Vagina (tissue), 2 donors: ENCODE data around the gene HIVEP2. TPM values are rescaled to one million over a fixed set of nuclear protein-coding genes. Genes with fewer than 3 reads are reported as not detected.
"Not testable (repeated sequence)": the region's sequence is repeated elsewhere in the genome, so short reads cannot be mapped to it uniquely, and the experiment has no call there.

Experiments
- DNase-seq, 2 donors: peaks; one replicate each; pipeline ENCODE4 v3.0.0-alpha.2; 2017; ENCODE audit errors: extremely low spot score in 2 of 2
- H3K27ac ChIP-seq: fragments of 200-600 bp; sonication (generic); one replicate; pipeline ENCODE4 v1.5.1; 2019
- H3K27me3 ChIP-seq: fragments of 200-600 bp; sonication (generic); one replicate; pipeline ENCODE4 v1.5.1; 2019
- H3K36me3 ChIP-seq, 2 donors: fragments of 200-600 bp; sonication (generic); one replicate each; pipeline ENCODE4 v1.5.1; 2017 to 2019
- H3K4me1 ChIP-seq: fragments of 200-600 bp; sonication (generic); one replicate; pipeline ENCODE4 v1.5.1; 2019
- H3K4me3 ChIP-seq, 2 donors: fragments of 200-600 bp; sonication (generic); 1 replicate in 1 of 2; 2 replicates in 1 of 2; pipeline ENCODE4 v1.5.1; 2016 to 2019
- H3K9me3 ChIP-seq: fragments of 200-600 bp; sonication (generic); one replicate; pipeline ENCODE4 v1.5.1; 2019
- POLR2A ChIP-seq, 2 donors: fragments of 450-650 bp; IDR thresholded peaks; one replicate each; pipeline ENCODE4 v1.6.1; 2017; ENCODE audit warnings: antibody characterized with exemption in 2 of 2, mild to moderate bottlenecking in 2 of 2, moderate library complexity in 2 of 2
- POLR2AphosphoS5 ChIP-seq, 2 donors: sonication (generic); formaldehyde crosslinking; IDR thresholded peaks; one replicate each; pipeline ENCODE4 v1.9.0; 2017; ENCODE audit warnings: antibody characterized with exemption in 2 of 2, mild to moderate bottlenecking in 2 of 2, low read depth in 1 of 2; ENCODE audit not compliant: insufficient read depth in 1 of 2
- intact Hi-C: fragments of 100-400 bp; cut with DNase I; formaldehyde crosslinking; loops from one replicate; pipeline ENCODE4 v1.15.1; 2023
- total RNA-seq: library from RNA; depleted of rRNA; stranded (reverse); fragments of >200 nt; gene quantifications from one replicate; pipeline ENCODE4 v1.2.3, GENCODE V29; 2016
- TF ChIP-seq, protein P1 (sequence below), 3 experiments: fragments of 450-650 bp in 2 of 3; fragments of 200-600 bp in 1 of 3; sonication (generic) in 1 of 3; IDR thresholded peaks; one replicate each; pipeline ENCODE4 v1.5.1; 2017 to 2019; ENCODE audit warnings: antibody characterized with exemption in 3 of 3, mild to moderate bottlenecking in 2 of 3, moderate library complexity in 2 of 3

Gene HIVEP2
- total RNA-seq, 1 donor from 2014 or later: 24.6 TPM

DNA sequence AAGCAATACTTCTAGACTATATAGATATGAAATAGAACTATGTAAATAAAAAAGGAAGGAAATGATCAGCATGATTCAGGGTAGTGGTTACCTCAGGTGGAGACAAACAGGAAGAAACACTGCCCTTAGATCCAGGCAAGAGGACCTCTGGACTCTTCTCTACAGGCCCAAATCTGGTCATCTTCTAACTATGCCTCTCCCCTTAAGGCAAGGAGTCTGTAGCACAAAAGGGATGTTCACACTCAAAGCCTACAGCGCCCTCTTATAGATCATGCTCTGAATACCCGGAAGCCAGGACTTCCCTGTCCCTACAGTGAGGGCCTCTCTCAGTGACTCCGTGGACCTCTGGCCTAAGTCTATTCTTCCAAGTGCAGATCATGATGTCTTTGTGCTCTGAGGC lies 30.4 kb upstream of the HIVEP2 start:
- Histone ChIP-seq H3K36me3 (no peaks in the 10 kb centered on the region), H3K4me3 (no peak overlapping the region), H3K4me1 (no peaks in the 10 kb centered on the region), H3K9me3 (no peaks in the 10 kb centered on the region), H3K27me3 (no peaks in the 10 kb centered on the region), H3K27ac (no peak overlapping the region)
- intact Hi-C loops: no loop called here
- DNase-seq: no peak
- TF ChIP-seq POLR2AphosphoS5 (IDR thresholded peaks at IDR 0.05; ENCODE audit: insufficient read depth in 1 of 2, low read depth in 1 of 2): no peak
- TF ChIP-seq POLR2A (IDR thresholded peaks at IDR 0.05): no peak
- TF ChIP-seq, protein P1, sequence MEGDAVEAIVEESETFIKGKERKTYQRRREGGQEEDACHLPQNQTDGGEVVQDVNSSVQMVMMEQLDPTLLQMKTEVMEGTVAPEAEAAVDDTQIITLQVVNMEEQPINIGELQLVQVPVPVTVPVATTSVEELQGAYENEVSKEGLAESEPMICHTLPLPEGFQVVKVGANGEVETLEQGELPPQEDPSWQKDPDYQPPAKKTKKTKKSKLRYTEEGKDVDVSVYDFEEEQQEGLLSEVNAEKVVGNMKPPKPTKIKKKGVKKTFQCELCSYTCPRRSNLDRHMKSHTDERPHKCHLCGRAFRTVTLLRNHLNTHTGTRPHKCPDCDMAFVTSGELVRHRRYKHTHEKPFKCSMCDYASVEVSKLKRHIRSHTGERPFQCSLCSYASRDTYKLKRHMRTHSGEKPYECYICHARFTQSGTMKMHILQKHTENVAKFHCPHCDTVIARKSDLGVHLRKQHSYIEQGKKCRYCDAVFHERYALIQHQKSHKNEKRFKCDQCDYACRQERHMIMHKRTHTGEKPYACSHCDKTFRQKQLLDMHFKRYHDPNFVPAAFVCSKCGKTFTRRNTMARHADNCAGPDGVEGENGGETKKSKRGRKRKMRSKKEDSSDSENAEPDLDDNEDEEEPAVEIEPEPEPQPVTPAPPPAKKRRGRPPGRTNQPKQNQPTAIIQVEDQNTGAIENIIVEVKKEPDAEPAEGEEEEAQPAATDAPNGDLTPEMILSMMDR (IDR thresholded peaks at IDR 0.05): no peak

GRCh38 chr6:142970941-142971340 lies 26.0 kb upstream of the HIVEP2 start:
- H3K4me1 ChIP-seq, H3K27me3 ChIP-seq, H3K9me3 ChIP-seq, DNase-seq, H3K36me3 ChIP-seq, H3K27ac ChIP-seq, H3K4me3 ChIP-seq, intact Hi-C loops: not testable (repeated sequence)

DNA sequence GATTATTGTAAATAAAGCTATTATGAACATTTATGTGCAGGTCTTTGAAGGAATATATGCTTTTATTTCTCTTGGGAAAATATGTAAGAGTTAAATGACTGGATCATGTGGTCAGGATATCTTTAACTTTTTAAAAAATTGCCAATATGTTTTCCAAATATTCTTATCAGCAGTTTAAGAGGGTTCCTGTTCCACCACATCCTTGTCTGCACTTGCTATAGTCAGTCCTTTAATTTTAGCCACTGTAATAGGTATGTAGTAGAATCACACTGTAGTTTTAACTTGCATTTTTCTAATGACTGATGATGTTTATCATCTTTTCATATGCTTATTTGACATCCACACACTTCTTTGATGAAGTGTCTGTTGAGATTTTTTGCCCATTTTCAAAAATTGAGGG lies 23.6 kb upstream of the HIVEP2 start:
- TF ChIP-seq POLR2AphosphoS5 (IDR thresholded peaks at IDR 0.05; ENCODE audit: insufficient read depth in 1 of 2, low read depth in 1 of 2) (no peak), POLR2A (IDR thresholded peaks at IDR 0.05) (no peak)
- TF ChIP-seq, protein P1 (IDR thresholded peaks at IDR 0.05): no peak
- H3K4me3 ChIP-seq: no peak overlapping the region
- DNase-seq: no peak
- intact Hi-C loops: loop anchor here (5.0 to 10.0 kb wide), 2 partner anchors 91 to 224 kb away; no protein-coding TSS in a partner anchor
- no peaks in the 10 kb centered on the region for H3K27me3 ChIP-seq
- H3K4me1 ChIP-seq: no peaks in the 10 kb centered on the region
- no peak overlapping the region for H3K27ac ChIP-seq
- H3K36me3 ChIP-seq: no peaks in the 10 kb centered on the region
- H3K9me3 ChIP-seq: no peaks in the 10 kb centered on the region

DNA sequence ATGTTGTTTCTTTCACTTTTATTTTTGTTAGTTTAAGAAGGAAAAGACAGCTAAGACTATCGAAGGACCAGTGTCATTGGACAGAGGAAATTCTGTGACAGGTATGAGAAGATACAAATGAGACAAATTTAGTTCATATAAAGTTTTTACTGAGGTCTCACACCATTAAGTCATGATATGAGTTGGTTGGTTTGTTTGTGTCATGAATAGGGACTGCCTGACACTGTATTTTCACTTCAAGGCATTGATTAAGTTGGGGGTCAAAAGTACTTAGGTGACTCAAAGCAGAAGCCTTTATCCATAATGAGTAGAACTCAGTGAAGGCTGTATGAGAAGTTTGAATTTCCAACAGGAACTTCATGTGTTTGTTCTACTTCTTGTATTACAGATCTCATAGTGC lies 21.3 kb upstream of the HIVEP2 start:
- H3K9me3 ChIP-seq: no peaks in the 10 kb centered on the region
- intact Hi-C loops: loop anchor here (5.0 to 10.0 kb wide), 2 partner anchors 89 to 221 kb away; no protein-coding TSS in a partner anchor
- H3K36me3 ChIP-seq: no peaks in the 10 kb centered on the region
- no peak overlapping the region for H3K27ac ChIP-seq
- no peak overlapping the region for H3K4me3 ChIP-seq
- DNase-seq: no peak
- no peaks in the 10 kb centered on the region for H3K27me3 ChIP-seq
- no peaks in the 10 kb centered on the region for H3K4me1 ChIP-seq
- TF ChIP-seq POLR2A (IDR thresholded peaks at IDR 0.05): no peak
- no peak for TF ChIP-seq POLR2AphosphoS5 (IDR thresholded peaks at IDR 0.05; ENCODE audit: insufficient read depth in 1 of 2, low read depth in 1 of 2)
- TF ChIP-seq, protein P1 (IDR thresholded peaks at IDR 0.05): no peak

- TF ChIP-seq POLR2AphosphoS5 (IDR thresholded peaks at IDR 0.05; ENCODE audit: insufficient read depth in 1 of 2, low read depth in 1 of 2): no peak
- no peak for TF ChIP-seq POLR2A (IDR thresholded peaks at IDR 0.05)
- TF ChIP-seq, protein P1 (IDR thresholded peaks at IDR 0.05): no peak
- Histone ChIP-seq H3K9me3 (no peaks in the 10 kb centered on the region), H3K27ac (no peak overlapping the region), H3K4me1 (no peaks in the 10 kb centered on the region), H3K36me3 (no peaks in the 10 kb centered on the region), H3K27me3 (no peaks in the 10 kb centered on the region), H3K4me3 (no peak overlapping the region)
- intact Hi-C loops: loop anchor here (5.0 to 10.0 kb wide), 2 partner anchors 88 to 220 kb away; no protein-coding TSS in a partner anchor
- no peak for DNase-seq
These were observed 20.2 kb upstream of the HIVEP2 start for GRCh38 chr6:142965164-142965563.
